Colonic mucosa (tissue), 4 donors: Measurements from ENCODE around the gene OR2F2. TPM values are rescaled to one million over a fixed set of nuclear protein-coding genes. Genes with fewer than 3 reads are reported as not detected.

Experiments
- DNase-seq: peaks from one replicate; pipeline ENCODE4 v3.0.0-alpha.2; 2020
- H3K27ac ChIP-seq: fragments of 200-600 bp; one replicate; pipeline ENCODE4 v1.8.0; 2021
- H3K27me3 ChIP-seq: fragments of 200-600 bp; one replicate; pipeline ENCODE4 v1.8.0; 2021
- H3K36me3 ChIP-seq: fragments of 200-600 bp; one replicate; pipeline ENCODE4 v1.8.0; 2021
- H3K4me1 ChIP-seq: fragments of 200-600 bp; one replicate; pipeline ENCODE4 v1.8.0; 2021; ENCODE audit warnings: mild to moderate bottlenecking
- H3K4me3 ChIP-seq: fragments of 200-600 bp; one replicate; pipeline ENCODE4 v1.8.0; 2021
- H3K9ac ChIP-seq, 2 donors: one replicate each; pipeline ENCODE4 v1.7.0; 2013; ENCODE audit warnings: control low read depth in 2 of 2, low read depth in 2 of 2, low read length in 2 of 2
- H3K9me3 ChIP-seq: fragments of 200-600 bp; one replicate; pipeline ENCODE4 v1.8.0; 2021
- CTCF ChIP-seq: fragments of 200-600 bp; IDR thresholded peaks from one replicate; pipeline ENCODE4 v1.8.0; 2022; ENCODE audit warnings: antibody characterized with exemption, mild to moderate bottlenecking
- intact Hi-C: fragments of 100-400 bp; cut with DNase I; formaldehyde crosslinking; loops from one replicate; pipeline ENCODE4 v1.14.1; 2022
- total RNA-seq, 2 donors: library from RNA; stranded (reverse); fragmentation: NEBNext Ultra II Directional in 1 of 2; extraction: Animal tissue kit (Norgen Biotek cat#: 25700) in 1 of 2; gene quantifications; one replicate each; pipeline ENCODE4 v1.2.1, GENCODE V29; 2021
- donor health status: healthy.
- donor health status: DM: no; HTN: no; CAD: no.
- donor health status: DM: no; HTN: no; CAD: no.

Gene OR2F2
- total RNA-seq, 2 donors from 2014 or later, result not detected

GRCh38 chr7:143979359-143979758 lies 44.3 kb downstream of the OR2F2 start:
- no peak for TF ChIP-seq CTCF
- no peak overlapping the region for H3K9ac ChIP-seq
- no peak overlapping the region for H3K4me3 ChIP-seq
- no peaks in the 10 kb centered on the region for H3K4me1 ChIP-seq
- intact Hi-C loops, result no loop called here
- H3K9me3 ChIP-seq, result no peaks in the 10 kb centered on the region
- no peaks in the 10 kb centered on the region for H3K27me3 ChIP-seq
- H3K27ac ChIP-seq, result no peak overlapping the region
- no peaks in the 10 kb centered on the region for H3K36me3 ChIP-seq
- no peak for DNase-seq

- no peak overlapping the region for H3K4me3 ChIP-seq
- no peaks in the 10 kb centered on the region for H3K27me3 ChIP-seq
- no peak overlapping the region for H3K27ac ChIP-seq
- no peaks in the 10 kb centered on the region for H3K36me3 ChIP-seq
- intact Hi-C loops, result no loop called here
- no peak overlapping the region for H3K9ac ChIP-seq
- no peaks in the 10 kb centered on the region for H3K9me3 ChIP-seq
- no peak for DNase-seq
- no peak for TF ChIP-seq CTCF
- H3K4me1 ChIP-seq, result no peaks in the 10 kb centered on the region
These were observed 45.0 kb downstream of the OR2F2 start for GRCh38 chr7:143979998-143980397.

GRCh38 chr7:143980746-143981510 lies 45.9 kb downstream of the OR2F2 start:
- H3K27me3 ChIP-seq, result no peaks in the 10 kb centered on the region
- no peak for DNase-seq
- H3K27ac ChIP-seq, result no peak overlapping the region
- H3K4me3 ChIP-seq, result no peak overlapping the region
- H3K9me3 ChIP-seq, result no peaks in the 10 kb centered on the region
- H3K9ac ChIP-seq, result no peak overlapping the region
- no peak for TF ChIP-seq CTCF
- intact Hi-C loops, result no loop called here
- no peaks in the 10 kb centered on the region for H3K36me3 ChIP-seq
- H3K4me1 ChIP-seq, result no peaks in the 10 kb centered on the region

- no peak for DNase-seq
- intact Hi-C loops, result no loop called here
- TF ChIP-seq CTCF, result no peak
- Histone ChIP-seq H3K4me1 (no peaks in the 10 kb centered on the region), H3K4me3 (no peak overlapping the region), H3K36me3 (no peaks in the 10 kb centered on the region), H3K9me3 (no peaks in the 10 kb centered on the region), H3K27ac (no peak overlapping the region), H3K27me3 (no peaks in the 10 kb centered on the region), H3K9ac (no peak overlapping the region)
These were observed 48.9 kb downstream of the OR2F2 start for GRCh38 chr7:143983960-143984359.

Other genes starting within 250 kb of the OR2F2 start
- not detected for gene CTAGE6, start 177.5 kb upstream of the OR2F2 start, total RNA-seq
- 10 to 100 TPM; 39.5 to 44.9 TPM for gene TCAF1, start 33.1 kb upstream of the OR2F2 start, total RNA-seq
- gene OR2F1, start 19.6 kb downstream of the OR2F2 start, total RNA-seq, result not detected
- gene OR6B1, start 65.1 kb downstream of the OR2F2 start, total RNA-seq, result not detected
- not detected for gene OR2A5, start 113.7 kb downstream of the OR2F2 start, total RNA-seq
- gene OR2A25, start 134.6 kb downstream of the OR2F2 start, total RNA-seq, result not detected
- gene OR2A12, start 151.0 kb downstream of the OR2F2 start, total RNA-seq, result not detected
- not detected for gene OR2A2, start 174.3 kb downstream of the OR2F2 start, total RNA-seq
- not detected for gene OR2A14, start 187.9 kb downstream of the OR2F2 start, total RNA-seq
- 10 to 100 TPM in 1 of 2 donors, 1 to 10 TPM in 1; 9.9 to 12.1 TPM for gene CTAGE4, start 248.2 kb downstream of the OR2F2 start, total RNA-seq